HTERT RPE-1 (cell line): ENCODE data around the gene FAM120AOS.

Experiments used
- in situ Hi-C: fragments of 300-500 bp; cut with MboI; formaldehyde crosslinking; loops from 4 replicates; pipeline ENCODE4 v1.14.3; 2020; ENCODE audit warnings: low sequenced_read_pairs

The FAM120AOS gene

DNA sequence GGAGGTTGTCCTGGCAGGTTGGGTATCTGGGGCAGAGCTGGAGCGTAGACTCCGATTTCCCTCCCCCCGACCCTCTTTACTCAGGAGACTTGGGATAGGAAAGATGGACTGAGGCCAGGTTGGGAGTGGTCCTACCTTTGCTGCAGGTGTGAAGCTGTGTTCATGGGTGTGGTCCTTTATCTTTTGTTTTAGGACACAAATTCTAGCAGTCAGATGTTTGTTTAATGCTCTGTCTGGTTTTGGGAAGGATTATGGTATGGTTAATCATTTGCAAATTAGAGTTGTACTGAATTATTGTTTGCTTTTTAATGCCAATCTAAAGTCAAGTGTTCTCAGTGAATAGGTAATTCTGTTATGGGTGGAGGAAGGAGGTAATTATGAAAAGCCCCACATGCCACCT is 14.1 kb upstream of the FAM120AOS start:
- in situ Hi-C loops = no loop called here

DNA sequence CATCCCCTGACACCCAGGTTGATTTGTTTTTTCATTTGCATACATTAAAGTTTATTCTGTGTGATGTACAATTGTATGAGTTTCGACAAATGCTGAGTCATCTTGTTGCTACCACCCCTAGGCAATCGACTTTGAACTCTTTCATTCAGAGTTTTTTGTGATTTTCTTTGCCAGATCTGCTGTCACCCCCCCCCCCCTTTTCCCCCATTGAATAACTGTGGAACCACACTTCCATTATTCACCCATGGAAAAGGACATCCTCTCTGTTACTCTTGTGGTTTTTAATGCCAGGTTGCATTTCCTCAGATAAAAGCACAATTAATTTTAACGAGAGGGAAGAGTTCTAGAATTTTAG is 13.7 kb upstream of the FAM120AOS start:
- in situ Hi-C loops = no loop called here

DNA sequence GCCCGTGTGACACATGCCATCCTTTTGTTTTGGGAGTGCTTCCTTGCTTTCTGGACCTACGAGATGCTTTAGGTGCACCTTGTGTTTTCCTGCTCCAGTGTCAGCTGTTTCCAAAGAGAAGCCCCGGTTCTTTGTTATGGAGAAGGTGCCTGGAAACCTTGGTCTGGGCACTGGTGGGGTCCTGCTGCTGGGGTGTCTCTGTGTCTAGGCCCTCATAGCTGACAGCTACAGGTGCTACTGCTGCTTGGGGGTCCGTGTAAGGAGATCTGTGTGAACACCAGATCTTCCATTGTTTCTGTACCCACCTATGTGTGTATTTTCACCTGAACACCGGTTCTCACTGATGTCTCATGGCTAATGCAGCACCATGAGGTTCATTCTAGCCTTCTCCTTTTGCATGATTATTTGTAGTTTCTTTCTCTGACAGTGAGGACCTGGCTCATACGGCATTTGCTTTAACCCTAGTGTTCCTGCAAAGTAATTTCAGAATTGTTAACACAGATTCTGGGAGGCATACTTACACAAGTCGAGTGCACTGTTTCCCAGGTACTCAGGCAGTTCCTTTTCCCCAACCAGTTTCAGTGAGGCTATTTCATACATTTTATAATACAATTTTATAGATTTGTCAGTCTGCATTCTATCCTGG is 13.2 kb upstream of the FAM120AOS start:
- in situ Hi-C loops = no loop called here

DNA sequence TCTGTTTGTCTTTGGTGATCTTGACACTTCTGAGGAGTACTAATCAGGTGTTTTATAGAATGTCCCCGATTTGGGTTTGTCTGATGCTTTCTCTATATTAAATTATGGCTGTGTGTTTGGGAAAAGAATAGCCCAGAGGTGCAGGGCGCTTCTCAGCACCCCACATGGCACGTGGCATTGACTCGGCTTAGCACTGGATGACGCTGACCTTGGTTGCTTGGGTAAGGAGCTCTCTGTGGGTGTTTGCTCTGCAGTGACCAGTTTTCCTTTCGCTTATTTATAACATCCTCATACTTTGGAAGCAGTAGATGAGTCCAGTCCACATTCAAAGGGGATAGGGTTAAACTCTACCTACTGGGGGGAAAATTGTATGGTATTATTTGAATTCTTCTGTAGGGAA is 12.5 kb upstream of the FAM120AOS start:
- in situ Hi-C loops = no loop called here

DNA sequence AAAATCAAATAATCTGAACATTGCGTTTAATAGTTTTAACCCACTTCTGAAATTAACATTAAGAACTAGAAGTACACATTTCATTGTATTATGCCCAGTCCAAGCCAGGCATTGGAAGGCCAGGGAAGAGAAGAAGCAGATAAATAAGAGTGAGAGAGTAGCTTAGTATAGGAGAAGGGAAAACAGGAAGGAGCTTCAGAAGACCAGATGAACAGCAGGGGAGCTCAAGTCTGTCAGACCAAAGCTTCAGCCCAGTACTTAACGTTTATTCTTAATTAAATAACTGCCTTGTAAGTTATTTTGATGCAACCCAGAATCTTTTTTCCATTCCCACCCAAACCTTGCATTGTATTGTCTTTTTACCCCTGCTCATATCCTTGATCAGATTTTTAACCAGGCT is 11.5 kb upstream of the FAM120AOS start:
- in situ Hi-C loops = no loop called here

DNA sequence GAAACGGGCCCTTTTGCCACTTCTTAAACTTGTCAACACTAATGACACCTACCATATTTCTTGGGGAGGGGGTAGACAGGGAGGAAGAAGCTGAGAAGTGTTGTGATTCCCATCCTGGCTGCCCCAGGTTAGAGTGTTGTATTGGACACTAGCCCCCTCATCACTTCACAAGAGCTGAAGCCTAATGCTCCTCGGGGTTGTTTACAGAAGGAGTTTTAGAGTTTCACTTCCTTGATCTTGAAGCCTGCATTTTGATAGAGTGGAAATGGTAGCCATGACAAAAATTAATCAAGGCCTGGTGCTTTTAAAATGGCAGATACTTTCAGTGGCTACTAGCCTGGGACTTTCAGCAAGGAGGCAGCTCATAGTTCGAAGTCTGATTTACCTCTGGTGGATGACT is 11.0 kb upstream of the FAM120AOS start:
- in situ Hi-C loops = no loop called here

DNA sequence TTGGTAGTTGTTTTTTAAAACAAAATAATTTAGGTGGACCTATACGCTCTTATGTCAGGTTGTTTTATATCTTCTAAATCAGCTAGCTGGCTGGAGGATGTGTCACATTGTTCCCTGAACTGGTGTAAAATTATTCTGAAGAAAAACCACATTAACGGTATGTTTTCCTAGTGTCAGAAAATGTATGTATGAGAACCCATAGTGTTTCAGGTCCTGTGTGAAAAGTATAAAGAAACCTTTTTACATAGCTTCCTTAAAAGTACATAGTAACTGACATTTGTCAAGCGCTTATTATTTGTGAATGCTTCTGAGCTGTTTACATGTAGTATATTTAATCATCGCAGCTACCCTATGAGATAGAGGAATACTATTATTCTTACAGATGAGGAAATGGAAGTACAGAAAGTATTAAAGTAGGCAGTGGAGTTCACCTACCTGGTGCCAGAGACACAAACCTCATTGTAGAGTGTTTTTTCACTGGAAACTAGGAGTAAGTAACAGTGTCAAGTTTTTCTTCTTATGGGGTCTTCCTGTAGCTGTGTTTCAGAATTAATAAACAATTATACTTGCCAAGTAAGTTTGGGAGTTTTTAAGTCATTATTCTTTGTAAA is 10.4 kb upstream of the FAM120AOS start:
- in situ Hi-C loops = no loop called here

DNA sequence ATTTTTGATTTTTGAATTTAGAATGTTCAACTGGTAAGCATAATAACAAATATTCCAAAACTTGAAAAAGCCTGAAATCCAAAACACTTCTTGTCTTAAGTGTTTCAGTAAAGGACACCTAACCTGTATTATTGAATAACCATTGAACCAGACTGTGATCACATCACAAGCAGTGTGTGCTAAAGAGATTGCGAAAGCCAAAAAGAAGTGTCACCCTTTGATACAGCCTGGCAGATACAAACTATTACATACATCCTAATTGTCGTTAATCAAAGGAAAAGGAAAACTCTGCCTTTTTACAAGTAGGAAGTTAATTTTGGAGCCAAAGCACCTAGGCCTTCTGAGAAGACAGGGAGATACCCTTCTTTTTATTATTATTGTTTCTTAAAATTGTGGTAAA is 8.4 kb upstream of the FAM120AOS start:
- in situ Hi-C loops = no loop called here

DNA sequence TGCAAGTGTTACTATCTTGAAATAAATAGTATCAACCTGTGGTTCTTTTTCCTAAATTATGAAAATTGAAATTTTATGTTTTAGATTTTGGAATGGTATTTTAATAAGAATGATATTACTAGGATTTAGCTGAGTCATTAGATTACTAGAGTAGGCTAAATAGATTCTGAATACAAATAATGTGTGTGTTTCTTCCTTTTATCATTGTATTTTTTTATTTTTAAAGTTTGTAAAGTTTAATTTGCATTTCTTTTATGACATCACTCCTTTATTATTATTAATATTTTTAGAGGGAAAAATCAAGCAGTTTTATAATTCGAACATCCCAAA is 8.0 kb upstream of the FAM120AOS start:
- in situ Hi-C loops = no loop called here

DNA sequence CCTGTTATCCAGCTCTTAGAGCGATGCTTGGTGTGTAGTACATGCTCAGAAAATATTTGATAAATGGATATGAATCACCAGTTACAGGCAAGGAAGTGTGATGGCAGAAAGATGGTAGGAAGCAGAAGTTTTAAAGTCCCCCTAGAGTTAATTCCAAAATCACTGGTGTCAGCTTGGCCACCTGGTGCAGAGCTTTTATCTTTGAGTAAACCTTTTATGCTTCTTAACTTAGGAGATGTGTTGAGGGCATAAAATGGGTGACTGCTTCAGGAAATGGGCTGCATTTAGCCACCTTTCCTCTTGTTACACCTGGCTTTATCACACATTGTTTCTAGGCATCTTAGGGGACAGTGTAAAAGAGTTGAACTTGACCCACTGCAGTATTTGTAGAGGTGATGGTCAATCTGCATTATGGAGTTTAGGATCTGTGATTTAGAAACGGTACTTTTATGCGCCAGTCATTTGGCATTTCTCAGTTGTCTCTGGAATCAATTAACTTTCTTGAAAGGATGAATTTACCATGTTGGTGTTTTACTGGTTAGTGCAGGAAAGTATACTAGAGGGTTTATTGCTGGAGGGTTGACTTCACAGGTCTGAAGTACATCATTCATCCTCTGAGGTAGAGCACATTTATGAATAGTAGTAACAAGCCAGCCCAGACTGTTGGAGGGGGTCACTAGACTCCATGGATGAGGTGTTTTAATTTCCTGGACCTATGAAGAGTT is 7.5 kb upstream of the FAM120AOS start:
- in situ Hi-C loops = no loop called here

DNA sequence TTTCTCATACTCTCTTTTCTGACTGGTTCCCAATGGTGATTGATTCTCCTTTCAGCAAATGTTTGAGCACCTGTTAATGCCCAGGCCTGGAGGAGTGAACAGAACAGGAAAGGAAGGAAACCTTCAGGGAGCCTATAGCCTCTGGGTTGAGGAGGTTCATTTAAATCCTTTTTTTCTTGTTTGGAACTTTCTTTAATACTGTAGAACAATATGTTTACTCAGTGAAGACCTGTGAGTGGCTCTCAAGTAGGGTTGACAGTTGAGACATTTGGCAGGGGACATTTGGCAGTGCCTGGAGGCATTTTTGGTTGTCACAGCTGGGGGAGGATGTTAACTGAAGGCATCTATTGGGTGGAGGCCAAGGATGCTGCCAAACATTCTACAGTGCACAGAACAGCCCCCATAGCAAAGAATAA is 6.1 kb upstream of the FAM120AOS start:
- in situ Hi-C loops = no loop called here

DNA sequence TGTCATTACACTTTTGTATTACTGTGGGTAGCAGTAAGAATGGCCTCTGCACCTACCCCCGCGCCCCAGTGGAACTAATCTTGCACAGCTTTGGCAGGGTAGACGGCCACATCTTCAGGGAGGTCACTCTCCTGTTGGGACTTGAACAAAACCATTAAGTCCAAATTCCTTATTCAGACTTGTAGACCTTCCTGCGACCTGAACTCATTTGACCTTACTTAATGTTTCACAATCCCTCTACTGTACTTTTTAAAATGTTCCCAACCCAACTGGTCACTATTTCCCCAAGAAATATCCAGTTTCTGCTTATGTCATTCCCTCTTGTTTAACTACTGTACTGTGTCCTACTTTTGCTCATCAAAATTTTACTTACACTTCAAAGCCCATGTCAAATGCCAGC is 5.3 kb upstream of the FAM120AOS start:
- in situ Hi-C loops = no loop called here

DNA sequence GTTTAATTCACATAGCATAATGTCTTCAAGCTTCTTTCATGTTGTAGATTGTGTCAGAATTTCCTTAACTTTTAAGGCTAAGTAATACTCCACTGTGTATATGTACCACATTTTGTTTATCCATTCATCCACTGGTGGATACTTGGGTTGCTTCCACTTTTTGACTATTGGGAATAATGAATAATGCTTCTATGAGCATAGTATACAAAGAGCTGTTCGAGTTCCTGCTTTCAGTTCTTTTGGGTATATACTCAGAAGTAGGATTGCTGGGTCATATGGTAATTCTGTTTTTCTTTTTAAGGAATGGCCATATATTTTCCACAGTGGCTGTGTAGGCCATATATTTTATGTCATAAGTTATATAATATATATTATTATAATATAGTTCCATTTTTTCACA is 3.6 kb upstream of the FAM120AOS start:
- in situ Hi-C loops = no loop called here

DNA sequence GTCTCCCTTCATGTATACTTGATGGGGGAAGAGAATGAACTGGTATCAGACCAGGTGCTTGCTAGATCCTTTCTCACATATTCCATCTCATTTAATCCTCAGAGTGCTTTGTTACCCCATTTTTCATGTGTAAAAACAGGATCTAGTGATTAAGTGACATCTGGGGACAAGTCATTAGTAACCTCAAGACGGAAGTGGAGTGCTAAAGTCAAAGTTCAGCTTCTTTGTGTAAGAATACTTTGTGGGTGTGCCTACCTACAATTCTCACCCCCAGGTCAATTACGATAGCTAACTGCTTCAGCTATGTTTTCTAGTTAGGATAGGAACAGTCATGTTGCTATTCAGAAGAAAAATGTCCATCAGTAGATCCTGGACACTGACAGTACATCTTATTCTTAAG is 3.1 kb upstream of the FAM120AOS start:
- in situ Hi-C loops = no loop called here

DNA sequence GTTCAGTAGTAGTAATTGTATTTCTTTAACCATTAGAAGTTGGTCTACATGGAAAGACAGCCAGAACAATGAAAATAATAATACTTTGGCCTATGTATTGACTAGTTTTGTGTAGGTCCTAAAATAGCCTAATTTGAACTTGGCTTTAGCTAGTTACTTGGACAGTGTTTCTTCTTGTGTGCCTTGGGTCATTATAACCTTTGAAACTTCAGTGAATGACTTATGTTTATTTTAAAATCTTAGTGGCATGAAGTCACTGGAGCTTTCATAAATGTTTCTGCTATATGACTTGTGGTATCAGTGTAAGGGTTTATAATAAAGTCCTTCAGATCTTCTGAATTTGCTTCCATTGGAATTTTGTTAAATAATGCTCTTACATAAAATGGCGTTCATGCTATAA is 2.6 kb upstream of the FAM120AOS start:
- in situ Hi-C loops = no loop called here

DNA sequence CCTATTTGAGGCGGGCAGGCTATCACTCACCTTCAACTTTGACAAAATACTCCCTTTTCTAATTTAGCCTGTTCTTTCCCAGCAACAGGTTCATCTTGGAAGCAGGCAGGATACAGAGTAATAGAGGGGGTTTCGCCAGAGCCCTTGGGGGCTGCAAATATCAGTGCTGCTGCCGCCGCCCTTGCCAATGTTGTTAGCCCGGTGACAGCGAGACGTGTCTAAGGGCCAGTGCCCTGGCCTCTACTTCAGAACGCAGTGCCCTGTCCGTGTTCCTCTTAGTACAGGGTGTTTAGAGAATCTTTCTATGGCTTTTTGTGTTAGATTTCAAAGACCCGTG is 703 bp downstream of the FAM120AOS start:
- in situ Hi-C loops = no loop called here

DNA sequence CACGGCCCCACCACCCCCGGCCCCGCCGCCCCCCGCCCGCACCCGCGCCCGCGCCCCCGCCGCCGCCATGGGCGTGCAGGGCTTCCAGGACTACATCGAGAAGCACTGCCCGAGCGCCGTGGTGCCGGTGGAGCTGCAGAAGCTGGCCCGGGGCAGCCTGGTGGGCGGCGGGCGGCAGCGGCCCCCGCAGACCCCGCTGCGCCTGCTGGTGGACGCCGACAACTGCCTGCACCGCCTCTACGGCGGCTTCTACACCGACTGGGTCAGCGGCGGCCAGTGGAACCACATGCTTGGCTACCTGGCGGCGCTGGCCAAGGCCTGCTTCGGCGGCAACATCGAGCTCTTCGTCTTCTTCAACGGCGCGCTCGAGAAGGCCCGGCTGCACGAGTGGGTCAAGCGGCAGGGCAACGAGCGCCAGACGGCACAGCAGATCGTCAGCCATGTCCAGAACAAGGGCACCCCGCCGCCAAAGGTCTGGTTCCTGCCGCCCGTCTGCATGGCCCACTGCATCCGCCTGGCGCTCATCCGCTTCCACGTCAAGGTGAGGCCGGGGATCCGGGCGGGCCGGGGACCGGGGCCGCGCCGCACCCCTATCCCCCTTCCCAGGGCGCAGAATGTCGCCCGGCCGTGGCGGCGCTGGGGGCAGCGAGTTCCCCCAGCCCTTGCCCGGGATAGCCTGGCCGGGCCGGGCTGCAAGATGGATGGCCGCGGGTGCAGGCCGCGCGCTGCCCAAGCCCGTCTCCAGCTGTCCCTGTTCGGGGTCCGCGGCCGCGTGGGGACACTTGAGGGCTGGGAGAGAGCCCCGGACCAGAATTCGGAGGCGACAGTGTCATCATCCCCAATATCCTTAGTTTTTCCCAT is 1.3 kb downstream of the FAM120AOS start:
- in situ Hi-C loops = no loop called here

DNA sequence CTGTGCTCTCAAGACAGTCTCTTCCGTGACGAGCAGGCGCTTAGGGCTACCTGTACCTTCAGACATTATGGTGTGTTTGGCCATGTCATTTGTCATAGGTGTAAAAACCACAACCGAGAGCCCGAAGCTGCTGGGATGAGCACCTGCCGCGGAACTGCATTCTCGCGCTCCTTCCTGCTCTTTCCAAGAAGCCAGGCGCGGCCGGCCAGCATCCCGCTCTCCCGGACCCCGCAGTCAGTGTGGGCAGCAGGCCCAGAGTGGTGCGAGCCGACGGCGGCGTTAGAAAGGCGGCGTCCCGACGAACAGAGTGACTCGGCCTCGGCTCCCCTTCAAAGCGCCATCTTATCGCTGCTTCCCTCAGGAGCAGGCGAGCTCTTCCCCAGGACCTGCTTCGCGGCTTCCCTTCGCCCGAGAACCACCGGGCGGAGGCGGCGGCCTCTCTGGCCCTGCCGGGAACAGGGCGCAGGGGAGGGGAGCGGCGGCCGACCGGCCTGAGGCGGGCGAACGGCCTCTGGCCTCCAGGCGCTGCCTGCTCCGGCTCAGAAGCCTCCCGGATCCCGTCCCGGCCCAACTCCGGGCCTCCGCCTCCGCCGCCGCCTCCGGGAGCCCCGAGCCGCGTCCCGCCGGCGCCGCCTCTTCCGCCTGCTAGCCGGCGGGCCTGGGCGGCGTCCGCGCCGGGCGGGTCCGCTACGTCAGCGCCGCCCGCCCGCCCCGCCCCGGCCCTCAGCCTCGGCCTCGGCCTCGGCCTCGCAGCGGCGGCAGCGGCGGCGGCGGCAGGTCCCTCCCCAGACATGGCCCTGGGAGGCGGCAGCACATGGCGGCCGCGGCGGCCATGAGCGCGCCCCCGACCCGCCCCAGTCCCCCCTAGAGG is 2.2 kb downstream of the FAM120AOS start, which contains the start of gene FAM120A:
Gene FAM120A (plus strand): TSS at position 741 of the 871 bp plus-strand sequence. CDS start 231 bp downstream, outside the sequence.
- in situ Hi-C loops = no loop called here

DNA sequence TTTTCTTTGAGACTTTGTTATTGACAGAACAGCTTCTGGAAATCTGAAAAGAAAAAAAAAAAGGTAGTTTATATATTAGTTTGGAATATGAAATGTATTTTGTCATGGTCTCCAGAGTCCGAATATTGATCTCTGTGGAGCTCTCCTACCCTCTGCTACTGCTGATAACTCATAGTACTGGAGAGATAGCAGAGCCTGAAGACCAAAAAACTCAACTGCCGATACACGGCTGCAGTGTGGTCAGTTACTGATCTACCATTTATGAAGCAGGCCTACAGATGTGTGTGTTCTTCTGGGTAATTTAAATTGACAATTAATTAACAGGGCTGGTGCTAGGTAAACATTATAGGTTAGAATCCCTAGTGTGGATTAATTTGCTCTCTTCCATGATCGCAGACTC is 5.7 kb downstream of the FAM120AOS start:
- in situ Hi-C loops = no loop called here

DNA sequence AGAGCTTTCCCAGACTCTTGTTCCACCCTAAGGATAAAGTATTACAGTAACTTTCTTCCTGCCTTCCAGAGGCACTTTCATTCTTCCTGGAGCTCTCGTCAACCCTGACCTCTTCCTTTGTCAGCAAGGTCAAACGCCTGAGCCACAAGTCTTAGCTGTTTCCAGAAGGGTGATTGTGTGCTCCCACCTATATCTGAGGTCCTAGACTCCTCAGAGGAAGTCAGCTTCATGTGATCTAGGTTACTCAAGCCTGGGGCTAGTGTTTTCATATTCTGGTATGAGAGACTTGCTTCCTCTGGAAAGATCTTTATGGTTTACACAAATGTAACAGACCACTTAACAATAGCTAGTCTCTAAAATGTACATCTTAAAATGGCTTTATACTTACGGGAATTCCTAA is 7.3 kb downstream of the FAM120AOS start:
- in situ Hi-C loops = no loop called here
